ENCODE data around the gene VPS37D. TPM values are rescaled to one million over a fixed set of nuclear protein-coding genes. Genes with fewer than 3 reads are reported as not detected.

VPS37D gene
- total and polyA plus RNA-seq, 8 donors, result 0.89 to 10.1 (median 7.8) TPM

DNA sequence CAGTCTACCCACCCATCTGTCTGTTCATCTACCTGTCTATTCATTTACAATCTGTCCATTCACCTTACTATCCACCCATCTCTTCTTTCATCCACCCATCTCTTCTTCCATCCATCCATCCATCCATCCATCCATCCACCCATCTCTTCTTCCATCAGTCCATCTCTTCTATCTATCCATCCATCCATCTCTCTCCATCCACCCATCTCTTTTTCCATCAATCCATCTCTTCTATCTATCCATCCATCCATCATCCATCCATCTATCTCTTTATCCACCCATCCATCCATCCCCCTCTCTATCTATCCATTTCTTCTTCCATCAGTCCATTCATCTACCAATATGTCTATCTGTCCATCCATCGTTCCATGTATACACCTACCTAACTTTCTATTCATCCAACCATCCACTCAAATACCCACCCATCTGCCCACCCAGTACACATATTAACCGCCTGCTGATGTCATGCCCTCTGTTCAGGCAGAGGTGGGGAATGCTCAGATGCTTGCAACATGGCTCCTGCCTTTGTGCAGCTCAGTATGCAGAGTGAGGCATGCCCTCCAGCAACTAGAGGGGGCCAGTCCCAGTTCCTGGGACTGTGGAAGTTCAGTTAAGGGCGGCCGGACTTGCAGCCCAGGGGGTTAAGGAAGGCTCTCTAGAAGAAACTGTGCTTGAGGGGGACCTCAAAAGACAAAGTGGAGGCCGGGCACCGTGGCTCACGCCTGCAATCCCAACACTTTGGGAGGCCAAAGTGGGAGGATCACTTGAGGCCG is 32.0 kb upstream of the VPS37D start:
- Histone ChIP-seq H3K36me3 (no peaks in the 10 kb centered on the region), H3K4me1 (no peaks in the 10 kb centered on the region), H3K27me3 (peaks cover 0 to 40% of the 10 kb centered on the region in 2 donors), H3K4me3 (no peak overlapping the region), H3K27ac (no peak overlapping the region), H3K9me3 (peaks cover 0 to under 1% of the 10 kb centered on the region in 2 donors)
- DNase-seq (no peak), ATAC-seq (no peak)
- TF ChIP-seq, protein P1, sequence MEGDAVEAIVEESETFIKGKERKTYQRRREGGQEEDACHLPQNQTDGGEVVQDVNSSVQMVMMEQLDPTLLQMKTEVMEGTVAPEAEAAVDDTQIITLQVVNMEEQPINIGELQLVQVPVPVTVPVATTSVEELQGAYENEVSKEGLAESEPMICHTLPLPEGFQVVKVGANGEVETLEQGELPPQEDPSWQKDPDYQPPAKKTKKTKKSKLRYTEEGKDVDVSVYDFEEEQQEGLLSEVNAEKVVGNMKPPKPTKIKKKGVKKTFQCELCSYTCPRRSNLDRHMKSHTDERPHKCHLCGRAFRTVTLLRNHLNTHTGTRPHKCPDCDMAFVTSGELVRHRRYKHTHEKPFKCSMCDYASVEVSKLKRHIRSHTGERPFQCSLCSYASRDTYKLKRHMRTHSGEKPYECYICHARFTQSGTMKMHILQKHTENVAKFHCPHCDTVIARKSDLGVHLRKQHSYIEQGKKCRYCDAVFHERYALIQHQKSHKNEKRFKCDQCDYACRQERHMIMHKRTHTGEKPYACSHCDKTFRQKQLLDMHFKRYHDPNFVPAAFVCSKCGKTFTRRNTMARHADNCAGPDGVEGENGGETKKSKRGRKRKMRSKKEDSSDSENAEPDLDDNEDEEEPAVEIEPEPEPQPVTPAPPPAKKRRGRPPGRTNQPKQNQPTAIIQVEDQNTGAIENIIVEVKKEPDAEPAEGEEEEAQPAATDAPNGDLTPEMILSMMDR (IDR thresholded peaks at IDR 0.05), result no peak
- intact Hi-C loops (cut with DNase I), result no loop called here

DNA sequence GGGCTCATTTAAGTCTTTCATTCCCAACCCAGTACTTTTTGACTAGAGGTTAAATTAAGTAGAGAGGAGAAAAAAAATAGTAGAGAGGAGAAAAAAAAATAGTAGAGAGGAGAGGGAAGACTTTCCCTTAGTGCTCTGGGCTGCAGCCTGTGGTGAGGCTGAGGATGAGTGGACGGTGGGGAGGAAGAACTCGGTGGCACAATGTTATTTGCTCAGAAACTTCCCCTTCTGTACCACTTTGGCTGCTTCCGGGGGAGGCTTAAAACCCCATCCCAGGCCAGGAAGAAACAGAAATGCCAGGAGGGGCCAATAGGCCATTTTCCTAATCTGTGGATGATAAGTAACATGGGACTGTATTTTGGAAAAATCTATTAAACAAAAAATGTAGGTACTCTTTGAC is 28.7 kb upstream of the VPS37D start:
- intact Hi-C loops (cut with DNase I), result no loop called here
- no peaks in the 10 kb centered on the region for H3K4me1 ChIP-seq
- no peak overlapping the region for H3K4me3 ChIP-seq
- DNase-seq (no peak), ATAC-seq (no peak)
- H3K36me3 ChIP-seq, result no peaks in the 10 kb centered on the region
- H3K9me3 ChIP-seq, result peaks cover 0 to 15% of the 10 kb centered on the region in 2 donors
- peaks cover 0 to 32% of the 10 kb centered on the region in 2 donors for H3K27me3 ChIP-seq
- H3K27ac ChIP-seq, result no peak overlapping the region
- TF ChIP-seq, protein P1 (IDR thresholded peaks at IDR 0.05), result no peak

DNA sequence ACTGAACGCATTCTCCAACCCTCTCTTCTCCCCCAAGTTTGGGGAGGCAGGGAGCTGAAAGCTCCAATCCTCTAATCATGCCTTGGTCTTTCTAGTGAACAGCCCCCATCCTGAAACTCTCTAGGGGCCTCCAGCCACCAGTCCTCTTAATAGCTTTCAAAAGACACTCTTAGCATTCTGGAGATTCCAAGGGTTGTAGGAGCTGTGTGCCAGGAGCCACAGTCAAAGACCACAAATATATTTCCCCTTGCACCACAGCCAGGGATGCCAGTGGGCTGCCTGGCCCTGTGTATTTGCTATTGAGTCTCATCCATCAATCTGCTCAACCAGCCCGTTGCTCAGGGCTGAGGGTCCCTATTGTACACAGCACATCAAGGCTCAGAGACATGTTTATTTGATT is 24.8 kb upstream of the VPS37D start:
- Histone ChIP-seq H3K27ac (no peak overlapping the region), H3K4me1 (peaks cover 0 to 4% of the 10 kb centered on the region in 2 donors), H3K4me3 (no peak overlapping the region), H3K9me3 (peaks cover 0 to 15% of the 10 kb centered on the region in 2 donors), H3K36me3 (no peaks in the 10 kb centered on the region), H3K27me3 (peaks cover 12 to 54% of the 10 kb centered on the region in 2 donors)
- ATAC-seq (no peak), DNase-seq (no peak)
- intact Hi-C loops (cut with DNase I), result no loop called here
- TF ChIP-seq, protein P1 (IDR thresholded peaks at IDR 0.05), result no peak

DNA sequence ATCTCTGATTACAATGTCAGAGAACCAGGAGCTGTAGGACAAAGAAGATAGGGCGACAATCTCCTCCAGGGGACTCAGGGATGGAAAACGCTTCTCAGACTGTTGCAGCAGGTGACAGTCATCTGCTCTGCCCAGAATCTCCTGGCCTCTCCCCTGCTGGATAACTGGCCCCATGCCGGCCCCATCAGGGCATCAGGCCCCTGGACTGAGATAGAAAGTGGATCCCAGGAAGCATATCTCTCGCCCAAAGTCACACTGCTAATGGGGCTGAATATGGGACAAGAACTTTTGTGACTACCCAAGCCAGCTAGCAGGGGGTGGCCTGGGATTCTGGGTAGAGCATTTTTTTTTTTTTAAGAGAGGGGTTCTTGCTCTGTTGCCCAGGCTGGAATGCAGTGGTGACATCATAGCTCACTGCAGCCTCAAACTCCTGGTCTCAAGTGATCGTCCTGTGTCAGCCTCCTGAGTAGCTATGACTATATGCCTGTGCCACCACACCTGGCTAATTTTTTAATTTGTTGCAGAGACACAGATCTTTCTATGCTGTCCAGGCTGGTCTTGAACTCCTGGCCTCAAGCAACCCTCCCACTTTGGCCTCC is 22.8 kb upstream of the VPS37D start:
- TF ChIP-seq, protein P1 (IDR thresholded peaks at IDR 0.05), result no peak
- no peak for ATAC-seq
- peaks cover 18 to 74% of the 10 kb centered on the region in 2 donors for H3K27me3 ChIP-seq

DNA sequence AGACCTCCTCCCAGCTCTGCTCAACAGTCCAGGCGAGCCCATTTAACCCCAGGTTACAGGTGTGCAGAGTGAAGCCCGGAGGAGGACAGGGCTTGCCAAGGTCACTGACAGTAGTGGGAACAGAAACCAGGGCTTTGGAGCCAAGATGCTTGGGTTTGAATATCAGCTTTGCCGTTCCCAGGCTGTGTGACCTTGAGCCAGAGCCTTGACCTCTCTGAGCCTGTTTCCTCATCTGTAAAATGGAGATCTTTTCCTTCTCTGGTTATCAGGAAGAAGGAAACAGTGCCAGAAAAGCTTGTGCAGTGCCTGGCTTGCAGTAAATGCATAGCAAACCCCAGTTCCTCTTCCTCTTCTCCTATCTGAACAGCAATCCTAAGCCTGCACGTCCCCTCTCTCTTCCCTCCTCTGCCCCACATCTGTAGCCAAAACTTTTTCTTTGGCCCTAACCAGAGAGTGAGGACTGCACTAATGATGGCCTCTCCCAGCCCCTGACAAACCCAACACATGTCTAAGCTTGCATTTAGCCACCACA is 21.9 kb upstream of the VPS37D start:
- Histone ChIP-seq H3K4me1 (peaks cover 0 to 8% of the 10 kb centered on the region in 2 donors), H3K27me3 (peaks cover 18 to 83% of the 10 kb centered on the region in 2 donors), H3K27ac (no peak overlapping the region), H3K9me3 (peaks cover 0 to 14% of the 10 kb centered on the region in 2 donors), H3K36me3 (no peaks in the 10 kb centered on the region), H3K4me3 (no peak overlapping the region)
- DNase-seq, result no peak
- intact Hi-C loops (cut with DNase I), result no loop called here
- TF ChIP-seq, protein P1 (IDR thresholded peaks at IDR 0.05), result no peak
- ATAC-seq, result no peak

More for the DNA sequence above, 22.8 kb upstream of the VPS37D start:
- peaks cover 0 to 8% of the 10 kb centered on the region in 2 donors for H3K4me1 ChIP-seq
- no peaks in the 10 kb centered on the region for H3K36me3 ChIP-seq
- intact Hi-C loops (cut with DNase I), result no loop called here
- H3K27ac ChIP-seq, result no peak overlapping the region
- peaks cover 0 to 15% of the 10 kb centered on the region in 2 donors for H3K9me3 ChIP-seq
- no peak for DNase-seq
- H3K4me3 ChIP-seq, result no peak overlapping the region
